ENCODE measurements around the gene C1orf21.

C1orf21 gene

GRCh38 chr1:184557423-184558347 is 170.9 kb downstream of the C1orf21 start:
- CTCF ChIA-PET = no interaction called here
- H3K27ac Mint-ChIP-seq = no peak overlapping the region
- H3K4me1 Mint-ChIP-seq = no peaks in the 10 kb centered on the region
- H3K9me3 Mint-ChIP-seq = peaks cover 2% of the 10 kb centered on the region
- H3K4me3 Mint-ChIP-seq = no peak overlapping the region
- DNase-seq = no peak
- H3K27me3 Mint-ChIP-seq = no peaks in the 10 kb centered on the region
- H3K36me3 Mint-ChIP-seq = no peaks in the 10 kb centered on the region

GRCh38 chr1:184558691-184559090 is 171.9 kb downstream of the C1orf21 start:
- Mint-ChIP-seq H3K4me3 (no peak overlapping the region), H3K27ac (no peak overlapping the region), H3K4me1 (no peaks in the 10 kb centered on the region), H3K36me3 (no peaks in the 10 kb centered on the region), H3K9me3 (peaks cover 2% of the 10 kb centered on the region), H3K27me3 (no peaks in the 10 kb centered on the region)
- DNase-seq = no peak
- CTCF ChIA-PET = no interaction called here

GRCh38 chr1:184559117-184559713 is 172.4 kb downstream of the C1orf21 start:
- Mint-ChIP-seq H3K4me3 (no peak overlapping the region), H3K9me3 (peaks cover 2% of the 10 kb centered on the region), H3K36me3 (no peaks in the 10 kb centered on the region), H3K27ac (no peak overlapping the region), H3K4me1 (no peaks in the 10 kb centered on the region), H3K27me3 (no peaks in the 10 kb centered on the region)
- DNase-seq = no peak
- CTCF ChIA-PET = no interaction called here

- Mint-ChIP-seq H3K36me3 (no peaks in the 10 kb centered on the region), H3K27me3 (peaks cover 4% of the 10 kb centered on the region), H3K4me1 (no peaks in the 10 kb centered on the region), H3K27ac (no peak overlapping the region), H3K9me3 (peaks cover 2% of the 10 kb centered on the region), H3K4me3 (no peak overlapping the region)
- no peak for DNase-seq
- CTCF ChIA-PET = interaction anchor here (1.0 kb wide), 1 partner anchor 99 kb away, joined by 3 read pairs; no protein-coding TSS in a partner anchor
Observed at GRCh38 chr1:184562806-184563205, 176.0 kb downstream of the C1orf21 start.

- Mint-ChIP-seq H3K27ac (no peak overlapping the region), H3K4me1 (no peaks in the 10 kb centered on the region), H3K9me3 (no peaks in the 10 kb centered on the region), H3K36me3 (no peaks in the 10 kb centered on the region), H3K4me3 (no peak overlapping the region), H3K27me3 (peaks cover 4% of the 10 kb centered on the region)
- DNase-seq = no peak
- CTCF ChIA-PET = interaction anchor here (1.0 kb wide), 1 partner anchor 100 kb away, joined by 3 read pairs; no protein-coding TSS in a partner anchor
Observed at GRCh38 chr1:184563308-184563707, 176.5 kb downstream of the C1orf21 start.

GRCh38 chr1:184567009-184567408 is 180.2 kb downstream of the C1orf21 start:
- CTCF ChIA-PET = no interaction called here
- no peak for DNase-seq
- no peak overlapping the region for H3K27ac Mint-ChIP-seq
- H3K9me3 Mint-ChIP-seq = no peaks in the 10 kb centered on the region
- no peaks in the 10 kb centered on the region for H3K4me1 Mint-ChIP-seq
- H3K27me3 Mint-ChIP-seq = peaks cover 4% of the 10 kb centered on the region
- no peak overlapping the region for H3K4me3 Mint-ChIP-seq
- no peaks in the 10 kb centered on the region for H3K36me3 Mint-ChIP-seq

GRCh38 chr1:184567637-184568036 is 180.8 kb downstream of the C1orf21 start:
- H3K36me3 Mint-ChIP-seq = no peaks in the 10 kb centered on the region
- CTCF ChIA-PET = no interaction called here

GRCh38 chr1:184568148-184568547 is 181.3 kb downstream of the C1orf21 start:
- H3K27me3 Mint-ChIP-seq = peaks cover 4% of the 10 kb centered on the region
- no peak for DNase-seq
- H3K9me3 Mint-ChIP-seq = no peaks in the 10 kb centered on the region
- H3K4me1 Mint-ChIP-seq = no peaks in the 10 kb centered on the region
- no peak overlapping the region for H3K4me3 Mint-ChIP-seq
- no peak overlapping the region for H3K27ac Mint-ChIP-seq
- no peaks in the 10 kb centered on the region for H3K36me3 Mint-ChIP-seq
- CTCF ChIA-PET = no interaction called here

More at GRCh38 chr1:184567637-184568036, 180.8 kb downstream of the C1orf21 start:
- H3K4me1 Mint-ChIP-seq = no peaks in the 10 kb centered on the region
- H3K9me3 Mint-ChIP-seq = no peaks in the 10 kb centered on the region
- no peak for DNase-seq
- H3K27me3 Mint-ChIP-seq = peaks cover 4% of the 10 kb centered on the region
- H3K27ac Mint-ChIP-seq = no peak overlapping the region
- no peak overlapping the region for H3K4me3 Mint-ChIP-seq

- no peak for DNase-seq
- CTCF ChIA-PET = no interaction called here
- Mint-ChIP-seq H3K27ac (no peak overlapping the region), H3K4me3 (no peak overlapping the region), H3K9me3 (no peaks in the 10 kb centered on the region), H3K27me3 (peaks cover 4% of the 10 kb centered on the region), H3K4me1 (no peaks in the 10 kb centered on the region), H3K36me3 (no peaks in the 10 kb centered on the region)
Observed at GRCh38 chr1:184569106-184569505, 182.3 kb downstream of the C1orf21 start.

GRCh38 chr1:184574588-184574987 is 187.8 kb downstream of the C1orf21 start:
- H3K4me1 Mint-ChIP-seq = no peaks in the 10 kb centered on the region
- H3K27me3 Mint-ChIP-seq = no peaks in the 10 kb centered on the region
- no peak overlapping the region for H3K4me3 Mint-ChIP-seq
- no peak overlapping the region for H3K27ac Mint-ChIP-seq
- H3K36me3 Mint-ChIP-seq = no peaks in the 10 kb centered on the region
- CTCF ChIA-PET = no interaction called here
- DNase-seq = no peak
- H3K9me3 Mint-ChIP-seq = no peaks in the 10 kb centered on the region

GRCh38 chr1:184576822-184577221 is 190.0 kb downstream of the C1orf21 start:
- no peak overlapping the region for H3K27ac Mint-ChIP-seq
- no peak overlapping the region for H3K4me3 Mint-ChIP-seq
- no peak for DNase-seq
- no peaks in the 10 kb centered on the region for H3K9me3 Mint-ChIP-seq
- CTCF ChIA-PET = no interaction called here
- H3K27me3 Mint-ChIP-seq = no peaks in the 10 kb centered on the region
- no peaks in the 10 kb centered on the region for H3K36me3 Mint-ChIP-seq
- no peaks in the 10 kb centered on the region for H3K4me1 Mint-ChIP-seq

GRCh38 chr1:184577319-184577718 is 190.5 kb downstream of the C1orf21 start:
- Mint-ChIP-seq H3K4me1 (no peaks in the 10 kb centered on the region), H3K36me3 (no peaks in the 10 kb centered on the region), H3K27ac (no peak overlapping the region), H3K4me3 (no peak overlapping the region), H3K9me3 (no peaks in the 10 kb centered on the region), H3K27me3 (no peaks in the 10 kb centered on the region)
- CTCF ChIA-PET = no interaction called here
- DNase-seq = no peak

GRCh38 chr1:184582411-184582810 is 195.6 kb downstream of the C1orf21 start:
- no peak for DNase-seq
- CTCF ChIA-PET = no interaction called here
- no peak overlapping the region for H3K27ac Mint-ChIP-seq

GRCh38 chr1:184583849-184584248 is 197.0 kb downstream of the C1orf21 start:
- CTCF ChIA-PET = no interaction called here
- peaks cover 3% of the 10 kb centered on the region for H3K27me3 Mint-ChIP-seq
- H3K36me3 Mint-ChIP-seq = no peaks in the 10 kb centered on the region
- no peaks in the 10 kb centered on the region for H3K4me1 Mint-ChIP-seq
- no peaks in the 10 kb centered on the region for H3K9me3 Mint-ChIP-seq
- H3K4me3 Mint-ChIP-seq = no peak overlapping the region
- no peak for DNase-seq
- H3K27ac Mint-ChIP-seq = no peak overlapping the region

More at GRCh38 chr1:184582411-184582810, 195.6 kb downstream of the C1orf21 start:
- Mint-ChIP-seq H3K9me3 (no peaks in the 10 kb centered on the region), H3K4me3 (no peak overlapping the region), H3K36me3 (no peaks in the 10 kb centered on the region), H3K27me3 (peaks cover 3% of the 10 kb centered on the region), H3K4me1 (no peaks in the 10 kb centered on the region)

GRCh38 chr1:184588701-184589100 is 201.9 kb downstream of the C1orf21 start:
- DNase-seq = no peak
- no peaks in the 10 kb centered on the region for H3K9me3 Mint-ChIP-seq
- CTCF ChIA-PET = no interaction called here

More at GRCh38 chr1:184588701-184589100, 201.9 kb downstream of the C1orf21 start:
- Mint-ChIP-seq H3K4me1 (no peaks in the 10 kb centered on the region), H3K27me3 (no peaks in the 10 kb centered on the region), H3K36me3 (no peaks in the 10 kb centered on the region), H3K4me3 (no peak overlapping the region), H3K27ac (no peak overlapping the region)
